Ecto neural progenitor cell (in vitro differentiated cells): ENCODE data around the gene ZFAND2B.
A peak's percentile ranks its signal among the peaks of the same experiment; 100 is the strongest.

Source experiments
- DNase-seq: peaks from one replicate; pipeline ENCODE4 v3.0.0-alpha.2; 2018; ENCODE audit warnings: low spot score

ZFAND2B gene

DNA sequence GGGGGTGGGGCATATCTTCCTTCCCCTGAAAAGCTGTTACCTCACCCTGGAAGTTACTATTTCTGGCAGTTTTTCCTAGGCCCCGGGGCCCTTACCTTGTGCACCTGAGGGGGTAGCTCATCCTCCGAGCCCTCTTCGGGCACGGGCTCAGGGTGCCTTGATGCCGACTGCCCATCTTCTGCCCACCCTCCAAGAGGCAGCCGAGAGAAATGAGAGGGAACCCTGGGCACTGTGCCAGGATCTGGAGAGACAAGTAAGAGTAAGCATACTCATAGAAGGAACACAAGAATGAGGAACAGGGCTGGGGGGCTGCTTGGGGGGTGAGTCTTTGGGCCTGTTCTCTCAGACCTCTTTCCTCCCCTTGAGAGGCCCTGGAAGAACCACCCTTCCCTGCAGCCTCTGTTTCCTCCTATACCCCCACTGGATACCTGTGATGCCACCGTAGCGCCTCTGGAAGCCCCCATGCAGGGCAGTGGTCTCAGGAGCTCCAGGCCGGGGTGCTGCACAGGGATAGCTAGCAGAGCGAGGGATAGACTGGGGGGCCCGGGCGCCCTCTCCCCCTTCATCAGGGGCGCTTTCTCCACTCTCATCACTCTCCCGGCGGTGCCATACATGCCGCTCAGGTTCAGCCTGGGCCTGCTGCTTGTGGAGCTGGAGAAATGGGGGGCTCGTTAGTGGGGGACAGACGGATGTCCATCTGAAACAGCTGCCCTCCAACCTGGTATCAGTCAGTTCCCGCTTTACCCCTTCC is 14.2 kb downstream of the ZFAND2B start:
- no peak for DNase-seq

DNA sequence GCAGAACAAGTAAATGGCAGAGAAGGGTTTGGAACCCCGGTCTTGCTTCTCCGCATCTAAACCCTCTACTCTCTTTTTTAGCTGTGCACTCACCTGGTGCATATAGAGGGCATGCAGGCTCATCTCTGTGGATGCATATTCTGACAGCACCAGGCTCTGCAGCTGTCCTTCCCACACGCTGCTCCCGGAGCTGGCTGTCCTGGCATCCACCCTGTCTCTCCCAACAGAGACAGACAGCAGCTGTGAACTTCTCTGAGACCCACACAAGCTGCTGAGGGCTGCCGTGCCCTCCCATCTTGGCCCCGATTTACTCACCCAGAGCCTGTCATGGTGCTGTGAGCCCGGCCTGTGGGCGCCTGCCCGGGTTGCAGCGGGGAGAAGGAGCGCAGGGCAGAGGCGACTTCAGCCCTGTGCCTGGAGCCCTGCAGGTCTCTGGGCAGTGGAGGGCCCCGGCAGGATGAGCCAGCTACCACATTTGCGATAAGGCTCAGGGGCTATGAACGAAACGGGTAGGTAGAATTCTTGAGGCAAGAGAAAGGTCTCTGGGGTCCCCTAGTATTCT is 15.5 kb downstream of the ZFAND2B start:
- no peak for DNase-seq

DNA sequence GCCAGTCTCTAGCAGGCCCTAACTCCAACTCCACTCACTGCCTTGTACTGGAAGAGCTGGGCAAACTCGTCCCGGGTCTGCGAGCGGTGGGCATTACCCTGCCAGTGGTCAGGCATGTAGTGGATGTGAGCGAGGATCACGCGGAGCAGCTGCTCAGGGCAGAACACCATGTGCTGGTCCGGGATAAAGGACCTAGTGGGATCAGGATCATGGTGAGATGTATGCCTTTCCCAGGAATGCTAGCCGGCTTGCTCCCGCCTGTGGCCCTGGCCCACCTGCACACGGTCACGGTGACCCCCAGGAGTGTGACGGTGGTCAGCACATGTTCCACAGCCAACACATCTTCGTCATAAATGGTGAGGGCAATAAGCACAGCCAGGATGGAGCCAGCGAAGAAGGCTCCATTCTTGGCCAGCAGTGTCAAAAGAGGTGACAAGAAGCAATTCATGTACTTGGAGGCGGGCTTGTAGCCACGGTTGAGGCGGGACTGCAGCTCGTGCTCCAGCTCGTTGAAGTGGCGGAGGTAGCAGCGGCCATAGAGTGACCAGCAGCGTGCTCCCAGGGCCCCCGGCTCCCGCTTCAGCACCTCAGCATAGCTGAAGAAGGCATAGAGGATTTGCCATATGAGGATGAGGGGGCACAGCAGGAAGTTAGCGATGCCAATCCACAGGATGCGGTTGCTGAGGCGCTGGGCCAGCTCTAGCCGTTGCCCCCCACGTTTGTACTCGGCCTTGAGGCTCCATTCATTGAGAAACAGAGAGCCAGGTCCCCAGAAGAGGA is 17.4 kb downstream of the ZFAND2B start:
- DNase-seq: no peak

DNA sequence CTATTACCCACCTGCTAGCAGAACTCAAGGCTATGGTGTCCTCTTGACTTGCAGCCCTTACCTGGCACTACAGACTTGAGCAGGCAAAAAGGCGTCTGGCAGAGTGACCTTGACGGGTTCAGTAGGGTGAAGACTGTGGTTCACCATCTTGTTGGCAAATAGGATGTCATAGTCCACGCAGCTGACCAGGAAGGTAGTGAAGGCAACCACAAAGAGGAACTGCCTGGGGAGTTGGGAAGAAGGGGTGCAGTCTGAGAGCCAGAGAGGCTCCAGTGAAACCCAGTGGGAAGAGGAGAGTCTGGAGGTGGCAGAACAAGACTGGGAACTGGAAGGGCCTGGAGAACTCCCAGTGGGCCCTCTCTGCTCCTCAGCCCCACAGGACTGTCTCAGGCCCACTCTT is 18.8 kb downstream of the ZFAND2B start:
- no peak for DNase-seq

DNA sequence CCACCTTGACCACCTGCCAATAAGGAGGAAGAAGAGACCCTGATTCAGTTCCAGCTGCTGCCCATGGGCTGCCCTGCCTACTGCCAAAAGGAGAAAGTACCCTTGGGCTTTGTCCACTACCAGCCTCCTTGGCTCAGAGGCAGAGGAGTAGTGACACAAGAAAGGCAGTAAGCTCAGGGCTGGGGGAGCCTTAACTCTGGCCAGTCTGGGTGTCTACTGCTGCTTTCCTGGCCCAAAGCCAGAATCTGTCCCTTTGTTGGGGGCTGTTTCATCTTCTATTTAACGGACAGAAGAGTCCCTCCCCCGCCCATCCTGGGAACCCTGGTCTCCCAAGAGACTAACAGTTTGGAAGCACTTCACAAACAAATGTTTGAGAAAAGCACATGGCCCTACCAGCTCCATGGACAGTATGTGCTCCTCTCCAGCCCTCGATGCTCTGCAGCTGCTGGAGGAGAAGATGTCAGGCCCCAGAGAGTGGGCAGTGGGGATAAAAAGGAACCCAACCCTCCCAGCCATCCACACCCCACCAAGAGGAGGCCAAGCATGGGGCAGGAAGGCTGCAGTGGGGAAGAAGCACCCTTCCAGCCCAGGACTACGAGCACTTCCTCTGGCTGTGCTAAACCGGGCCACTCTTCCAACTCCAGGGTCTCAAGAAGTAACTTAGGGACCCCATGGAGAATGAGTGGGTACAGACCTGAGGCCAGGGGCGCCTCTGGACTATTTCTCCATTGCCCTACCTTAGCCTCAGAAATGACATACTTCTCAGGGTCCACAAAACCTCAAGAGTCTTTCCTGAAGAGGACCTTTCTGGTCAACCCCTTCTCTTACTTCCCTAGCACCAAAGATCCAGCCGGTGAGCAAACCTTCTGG is 21.7 kb downstream of the ZFAND2B start:
- no peak for DNase-seq

DNA sequence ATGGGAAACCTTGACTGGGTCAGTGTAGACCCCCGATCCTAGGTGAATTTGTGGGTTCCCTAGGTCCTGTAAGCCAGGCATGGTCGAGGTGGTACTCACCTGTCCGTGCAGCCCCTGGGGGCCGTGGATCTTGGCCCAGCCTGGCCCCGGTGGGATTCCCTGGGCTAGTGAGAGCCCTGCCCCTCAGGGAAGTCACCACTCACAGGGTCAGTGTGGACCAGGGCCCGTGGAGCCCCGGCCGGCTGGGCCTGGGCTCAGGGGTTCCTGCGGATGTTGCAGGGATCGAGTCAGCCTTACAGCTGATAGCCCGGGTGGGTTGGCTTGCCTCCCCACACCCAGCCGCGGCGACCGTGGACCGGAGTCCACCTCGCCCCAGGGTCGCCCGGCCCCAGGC is 22.3 kb downstream of the ZFAND2B start:
- no peak for DNase-seq

DNA sequence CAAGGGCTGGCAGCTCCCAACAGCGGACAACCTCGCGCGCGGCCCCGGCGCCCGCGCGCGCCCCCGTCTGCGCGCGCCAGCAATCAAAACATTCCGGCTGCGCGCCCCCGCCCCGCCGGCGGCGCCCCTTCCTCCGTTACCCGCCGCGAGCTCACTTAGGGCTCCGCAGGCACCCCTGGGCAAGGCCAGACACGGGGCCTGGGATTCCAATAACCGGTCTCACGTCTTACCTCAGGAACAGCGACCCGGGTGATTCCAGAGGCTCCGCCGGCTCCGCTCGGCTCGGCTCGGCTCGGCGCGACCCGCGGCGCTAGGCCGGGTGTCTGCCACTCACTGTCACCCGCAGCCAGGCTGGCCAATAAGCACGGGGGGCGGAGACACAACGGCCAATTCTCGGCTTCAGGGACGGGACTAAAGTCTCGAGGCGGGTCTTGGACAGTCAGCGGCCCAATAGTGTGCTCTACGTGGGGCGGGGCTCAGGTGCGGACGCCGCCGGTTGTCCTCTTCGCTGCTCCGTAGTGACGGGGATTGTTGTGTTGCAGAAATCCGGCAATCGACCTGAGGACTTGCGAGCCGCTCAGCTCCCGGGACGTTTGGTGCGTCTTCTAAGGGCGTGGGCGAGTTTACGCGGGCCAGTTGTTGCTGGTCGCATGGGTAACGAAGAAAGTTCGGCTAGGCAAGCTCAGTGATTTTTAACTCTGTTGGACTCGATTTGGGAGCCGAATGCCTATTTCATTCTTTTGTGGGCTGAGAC is 22.9 kb downstream of the ZFAND2B start, which contains the start of the genes ANKZF1 and ATG9A:
ANKZF1 (plus strand) TSS at position 502 of the 754 bp plus-strand sequence. CDS start 452 bp downstream, outside the sequence.
ATG9A (minus strand) TSS at position 332 of the 754 bp plus-strand sequence. CDS start 1,612 bp downstream, outside the sequence.
- DNase-seq: peak; percentile 99

DNA sequence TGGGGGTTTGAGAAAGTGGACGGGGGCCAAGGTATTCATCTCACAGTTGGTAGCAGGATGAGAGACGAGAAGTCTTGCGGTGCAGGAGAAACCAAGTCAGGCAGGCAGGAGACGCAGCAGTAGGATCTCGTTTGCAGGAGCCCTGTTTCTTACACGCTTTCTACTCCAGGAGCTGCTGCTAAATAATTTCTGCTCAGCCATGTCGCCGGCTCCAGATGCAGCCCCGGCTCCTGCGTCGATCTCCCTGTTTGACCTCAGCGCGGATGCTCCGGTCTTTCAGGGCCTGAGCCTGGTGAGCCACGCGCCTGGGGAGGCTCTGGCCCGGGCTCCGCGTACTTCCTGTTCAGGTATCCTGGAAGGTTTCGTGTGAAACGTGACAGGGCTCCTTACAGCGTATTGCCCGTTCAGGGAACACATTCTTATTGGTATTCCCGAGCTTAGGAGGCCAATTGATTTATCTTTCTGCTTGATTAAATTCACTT is 23.5 kb downstream of the ZFAND2B start:
- peak; percentile 65 for DNase-seq

DNA sequence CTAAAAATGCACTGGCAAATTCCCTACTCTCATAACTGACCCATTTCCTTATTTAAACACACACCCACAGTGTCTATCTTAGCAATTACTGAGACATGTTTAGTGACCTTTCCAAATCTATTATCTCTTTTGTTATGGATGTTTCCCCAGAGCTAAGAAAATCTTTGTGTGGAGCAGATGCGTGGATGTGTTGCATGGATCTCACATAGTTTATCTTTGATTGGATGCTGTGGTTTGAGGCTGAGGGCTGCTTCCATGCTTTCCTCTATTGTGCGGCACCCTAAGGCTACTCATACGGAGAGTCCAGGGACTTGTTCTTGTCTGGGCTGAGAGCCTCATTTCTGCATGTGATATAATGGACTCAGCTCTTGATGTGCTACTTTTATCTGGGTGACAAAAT is 27.7 kb downstream of the ZFAND2B start:
- DNase-seq: no peak

DNA sequence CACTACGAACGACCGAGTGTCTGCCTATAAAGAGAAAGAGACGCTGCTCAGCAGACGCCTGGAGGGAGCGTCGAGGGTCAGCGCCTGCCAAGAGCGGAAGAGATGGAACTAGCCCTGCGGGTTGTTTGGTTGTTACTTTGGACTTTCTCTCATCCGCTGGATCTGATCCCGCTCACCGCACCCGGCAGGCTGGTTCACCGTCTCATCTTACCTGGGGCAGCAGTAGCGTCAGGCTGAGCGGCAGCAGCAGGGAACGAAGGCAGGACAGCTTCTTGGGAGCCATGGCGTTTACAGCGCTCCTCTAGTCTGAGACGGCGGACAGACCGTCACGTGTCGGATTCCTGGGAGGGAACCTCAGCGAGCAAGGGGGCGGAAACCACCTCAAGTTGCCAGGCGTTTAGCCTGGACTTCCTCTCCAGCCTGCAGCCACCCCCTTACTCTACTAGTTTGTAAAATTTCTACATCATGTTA is 36.7 kb downstream of the ZFAND2B start:
- no peak for DNase-seq

DNA sequence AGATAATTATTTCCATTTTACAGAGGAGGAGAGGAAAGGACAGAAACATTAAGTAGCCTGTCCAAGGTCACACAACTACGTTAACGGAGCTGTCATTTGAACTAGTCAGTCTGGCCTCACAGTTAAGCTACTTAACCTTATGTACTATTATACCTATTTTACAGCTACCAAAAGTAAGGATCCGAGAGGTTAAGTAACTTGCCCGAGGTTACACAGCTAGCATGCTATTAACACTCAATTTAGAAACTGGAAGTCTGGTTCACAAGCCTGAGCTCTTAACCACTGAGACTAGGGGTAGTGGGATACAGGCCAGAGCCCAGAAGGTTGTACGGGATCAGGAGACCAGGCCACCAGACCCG is 38.2 kb downstream of the ZFAND2B start:
- no peak for DNase-seq

DNA sequence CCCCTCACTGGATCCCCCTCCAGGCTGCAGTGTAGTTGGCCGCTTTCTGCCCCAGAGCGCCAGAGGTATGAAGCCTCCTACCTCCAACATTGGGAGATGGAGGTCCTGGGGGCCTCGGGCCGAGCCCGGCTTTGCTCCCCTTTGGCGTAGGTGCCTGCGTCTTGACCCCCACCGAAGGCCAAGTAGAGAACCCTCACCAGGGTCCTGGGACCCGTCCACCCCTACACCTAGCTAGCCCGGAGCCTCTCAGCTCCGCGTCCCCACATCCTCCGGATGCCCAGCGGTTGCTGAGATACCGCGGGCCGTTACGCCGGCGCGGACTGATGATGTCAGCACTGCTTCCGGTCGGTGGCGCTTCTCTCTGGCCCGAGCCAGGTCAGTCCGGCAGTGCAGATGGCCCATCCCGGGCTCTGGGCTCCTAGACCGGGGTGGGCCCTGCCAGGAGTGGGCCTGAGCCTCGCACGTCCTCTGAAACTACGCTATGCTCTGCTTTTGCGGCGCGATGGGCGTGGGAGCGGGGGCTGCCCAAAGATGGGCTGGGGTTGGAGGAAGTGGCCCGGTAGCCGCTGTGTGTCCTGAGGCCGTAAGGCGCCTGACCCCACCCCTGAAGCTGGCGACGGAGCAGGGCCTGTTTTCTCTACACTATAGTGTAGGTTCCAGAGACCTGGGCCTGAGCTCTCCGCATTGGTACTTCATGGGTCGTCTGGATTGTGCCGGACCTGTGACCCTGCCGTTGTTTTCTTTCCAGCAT is 38.7 kb downstream of the ZFAND2B start, which contains the start of the genes GLB1L and STK16:
GLB1L (minus strand) TSS at position 297 of the 751 bp plus-strand sequence. CDS start 1,871 bp downstream, outside the sequence.
STK16 (plus strand) TSS at position 332 of the 751 bp plus-strand sequence. CDS start 521 bp downstream, outside the sequence.
- peak; percentile 98 for DNase-seq

DNA sequence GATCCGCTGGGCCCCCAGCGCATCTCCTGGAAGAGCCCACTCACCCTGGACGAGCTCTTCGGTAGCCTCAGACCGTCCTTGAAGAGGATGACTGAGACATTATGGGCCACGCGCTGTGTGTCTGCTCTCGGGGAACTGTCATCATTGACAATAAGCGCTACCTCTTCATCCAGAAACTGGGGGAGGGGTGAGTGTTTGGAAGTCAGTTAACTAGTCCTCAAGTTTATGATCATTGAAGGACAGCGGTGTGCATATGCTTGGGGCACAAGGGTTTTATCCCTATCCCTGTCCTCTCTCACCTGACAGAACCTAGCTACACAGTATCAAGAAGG is 39.3 kb downstream of the ZFAND2B start:
- DNase-seq: no peak

DNA sequence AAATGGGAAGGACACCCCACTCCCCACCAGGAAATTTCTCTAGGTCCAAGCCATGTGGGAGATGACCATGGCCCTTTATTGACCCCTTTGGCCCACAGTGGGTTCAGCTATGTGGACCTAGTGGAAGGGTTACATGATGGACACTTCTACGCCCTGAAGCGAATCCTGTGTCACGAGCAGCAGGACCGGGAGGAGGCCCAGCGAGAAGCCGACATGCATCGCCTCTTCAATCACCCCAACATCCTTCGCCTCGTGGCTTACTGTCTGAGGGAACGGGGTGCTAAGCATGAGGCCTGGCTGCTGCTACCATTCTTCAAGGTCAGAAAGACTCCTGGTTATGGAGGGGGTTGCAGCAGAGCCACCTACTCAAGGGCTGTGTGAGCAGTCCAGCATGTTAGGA is 40.0 kb downstream of the ZFAND2B start:
- no peak for DNase-seq

DNA sequence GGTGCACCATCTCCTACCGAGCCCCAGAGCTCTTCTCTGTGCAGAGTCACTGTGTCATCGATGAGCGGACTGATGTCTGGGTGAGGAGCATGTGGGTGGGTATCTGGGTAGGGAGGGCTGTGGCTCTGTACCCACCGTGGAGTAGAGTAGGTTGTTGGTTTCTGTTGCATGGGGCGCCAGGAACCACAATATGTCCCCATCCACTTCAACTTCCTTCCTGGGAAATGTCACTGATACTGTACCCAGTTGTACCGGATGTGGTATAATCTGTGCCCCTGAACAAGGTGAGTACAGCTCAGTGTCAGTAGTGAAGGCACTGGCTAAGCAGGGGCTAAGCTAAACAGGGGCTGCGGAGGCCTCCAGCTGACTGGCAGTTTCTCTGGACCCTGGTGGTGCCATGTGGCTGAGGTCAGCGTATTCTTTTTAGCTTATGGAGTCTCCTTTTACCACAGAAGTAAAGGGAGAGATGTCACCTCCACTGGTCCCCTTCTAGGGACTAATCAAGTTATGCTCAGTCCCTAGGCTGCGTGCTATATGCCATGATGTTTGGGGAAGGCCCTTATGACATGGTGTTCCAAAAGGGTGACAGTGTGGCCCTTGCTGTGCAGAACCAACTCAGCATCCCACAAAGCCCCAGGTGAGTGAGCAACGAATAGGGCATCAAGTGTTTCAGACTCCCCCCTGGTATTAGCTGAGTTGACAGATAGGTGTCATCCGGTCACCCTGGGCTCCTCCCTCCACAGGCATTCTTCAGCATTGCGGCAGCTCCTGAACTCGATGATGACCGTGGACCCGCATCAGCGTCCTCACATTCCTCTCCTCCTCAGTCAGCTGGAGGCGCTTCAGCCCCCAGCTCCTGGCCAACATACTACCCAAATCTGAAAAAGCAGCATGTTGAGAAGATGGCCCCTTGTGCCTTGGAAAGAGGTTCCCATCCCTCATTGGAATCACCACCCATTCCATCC is 41.4 kb downstream of the ZFAND2B start:
- no peak for DNase-seq

DNA sequence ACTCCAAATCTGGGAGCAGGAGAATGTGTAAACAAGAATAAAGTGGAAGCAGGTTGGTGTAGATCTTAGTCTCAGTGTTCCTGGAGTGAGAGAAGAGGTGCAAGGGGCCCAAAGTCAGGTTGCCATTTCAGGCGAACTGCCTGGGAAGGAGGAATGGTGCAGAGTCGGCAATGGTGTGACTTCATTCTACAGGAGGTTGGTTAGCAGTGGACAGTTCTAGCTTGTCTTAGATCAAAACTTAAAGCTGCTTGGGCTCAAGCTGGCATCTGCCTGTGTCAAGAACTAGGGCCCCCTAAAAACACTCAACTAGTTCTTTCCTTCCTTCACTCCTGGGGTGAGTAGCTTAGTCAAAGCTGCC is 42.2 kb downstream of the ZFAND2B start:
- DNase-seq: no peak

DNA sequence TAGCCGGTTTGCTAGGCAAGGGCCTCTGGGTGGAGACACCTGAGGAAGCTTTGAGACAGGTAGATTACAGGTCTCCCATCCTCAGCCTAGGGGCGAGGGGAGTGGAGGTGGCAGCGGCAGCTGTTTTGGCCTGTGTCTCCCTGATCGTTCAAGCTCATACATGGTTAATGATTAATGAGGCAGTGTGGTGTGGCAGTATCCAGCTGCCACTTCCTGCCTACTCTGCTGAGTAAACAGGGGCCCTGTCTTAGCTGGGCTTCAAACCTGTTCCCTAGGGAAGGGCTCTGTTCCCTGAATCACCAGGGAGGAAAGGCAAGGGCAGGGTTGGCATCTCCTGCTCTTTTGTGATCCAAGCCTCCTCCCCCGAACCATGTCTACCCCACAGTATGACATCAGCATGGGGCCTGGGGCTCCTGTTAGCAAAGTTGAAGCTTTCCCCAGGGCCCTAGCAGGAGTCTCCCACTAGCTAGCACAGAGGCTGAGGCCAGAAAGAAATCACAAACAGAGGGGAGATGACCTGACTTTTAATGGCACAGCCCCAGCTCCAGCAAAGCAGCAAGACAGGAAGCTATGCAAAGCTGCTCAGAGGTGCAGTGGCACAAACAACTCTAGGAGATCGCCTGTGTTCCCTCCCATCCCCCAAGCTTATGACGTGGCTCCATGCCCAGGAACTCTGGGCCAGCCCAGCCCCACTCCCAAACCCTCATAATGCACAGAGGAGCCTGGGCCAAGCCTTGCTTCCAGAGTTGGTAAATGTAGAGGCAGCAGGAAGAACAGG is 42.8 kb downstream of the ZFAND2B start:
- no peak for DNase-seq
